Measurements from ENCODE around the gene ARF5. TPM values are rescaled to one million over a fixed set of nuclear protein-coding genes. Genes with fewer than 3 reads are reported as not detected.

The ARF5 gene
- total RNA-seq, 2 experiments from 2014 or later, result 87.0 TPM

DNA sequence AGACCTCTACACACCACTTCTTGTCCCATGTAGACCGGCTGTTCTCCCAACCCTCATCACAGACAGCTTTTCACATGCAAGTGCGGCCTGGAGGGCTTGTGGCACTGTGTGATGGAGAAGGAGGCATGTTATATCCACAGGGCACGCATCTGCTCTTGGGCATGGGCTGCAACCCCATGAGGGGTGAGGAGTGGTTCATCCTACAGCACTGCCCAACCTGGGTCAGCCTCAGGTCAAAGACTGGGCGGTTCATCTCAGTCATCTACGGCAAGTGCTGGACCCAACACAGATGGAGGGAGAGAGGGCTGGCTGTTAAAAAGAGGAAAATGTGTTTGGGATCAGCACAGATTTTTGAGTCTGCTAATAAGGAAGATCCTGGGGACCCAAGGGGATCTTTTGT is 7.5 kb downstream of the ARF5 start:
- intact Hi-C loops (cut with DNase I, micrococcal nuclease), result no loop called here
- no peaks in the 10 kb centered on the region for H3K27me3 ChIP-seq (ENCODE audit: control insufficient read depth in 1 of 2, insufficient read depth in 2 of 2, low read length in 2 of 2)
- H3K9me3 ChIP-seq (ENCODE audit: control insufficient read depth in 1 of 2, insufficient read depth in 1 of 2, low read length in 2 of 2), result no peaks in the 10 kb centered on the region
- CTCF ChIA-PET, result no interaction called here
- H3K27ac ChIP-seq (ENCODE audit: low read depth in 1 of 2, low read length in 2 of 2), result no peak overlapping the region
- no peak overlapping the region for H3K4me3 ChIP-seq (ENCODE audit: low read length)
- H3K4me3 Mint-ChIP-seq, result no peak overlapping the region
- TF ChIP-seq, protein P1, sequence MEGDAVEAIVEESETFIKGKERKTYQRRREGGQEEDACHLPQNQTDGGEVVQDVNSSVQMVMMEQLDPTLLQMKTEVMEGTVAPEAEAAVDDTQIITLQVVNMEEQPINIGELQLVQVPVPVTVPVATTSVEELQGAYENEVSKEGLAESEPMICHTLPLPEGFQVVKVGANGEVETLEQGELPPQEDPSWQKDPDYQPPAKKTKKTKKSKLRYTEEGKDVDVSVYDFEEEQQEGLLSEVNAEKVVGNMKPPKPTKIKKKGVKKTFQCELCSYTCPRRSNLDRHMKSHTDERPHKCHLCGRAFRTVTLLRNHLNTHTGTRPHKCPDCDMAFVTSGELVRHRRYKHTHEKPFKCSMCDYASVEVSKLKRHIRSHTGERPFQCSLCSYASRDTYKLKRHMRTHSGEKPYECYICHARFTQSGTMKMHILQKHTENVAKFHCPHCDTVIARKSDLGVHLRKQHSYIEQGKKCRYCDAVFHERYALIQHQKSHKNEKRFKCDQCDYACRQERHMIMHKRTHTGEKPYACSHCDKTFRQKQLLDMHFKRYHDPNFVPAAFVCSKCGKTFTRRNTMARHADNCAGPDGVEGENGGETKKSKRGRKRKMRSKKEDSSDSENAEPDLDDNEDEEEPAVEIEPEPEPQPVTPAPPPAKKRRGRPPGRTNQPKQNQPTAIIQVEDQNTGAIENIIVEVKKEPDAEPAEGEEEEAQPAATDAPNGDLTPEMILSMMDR (IDR thresholded peaks at IDR 0.05), result no peak
- DNase-seq, result no peak
- H3K4me1 ChIP-seq (ENCODE audit: insufficient read depth, low read length), result no peaks in the 10 kb centered on the region
- no peaks in the 10 kb centered on the region for H3K27me3 Mint-ChIP-seq
- ATAC-seq (ENCODE audit: poor library complexity), result no peak
- H3K36me3 ChIP-seq (ENCODE audit: insufficient read depth, low read length), result peaks cover 12% of the 10 kb centered on the region
- POLR2A ChIA-PET, result no interaction called here
- no peaks in the 10 kb centered on the region for H3K4me1 Mint-ChIP-seq (ENCODE audit: low read depth)
- H3K27ac Mint-ChIP-seq, result no peak overlapping the region
- peaks cover 20% of the 10 kb centered on the region for H3K36me3 Mint-ChIP-seq (ENCODE audit: low read depth)
- no peaks in the 10 kb centered on the region for H3K9me3 Mint-ChIP-seq

DNA sequence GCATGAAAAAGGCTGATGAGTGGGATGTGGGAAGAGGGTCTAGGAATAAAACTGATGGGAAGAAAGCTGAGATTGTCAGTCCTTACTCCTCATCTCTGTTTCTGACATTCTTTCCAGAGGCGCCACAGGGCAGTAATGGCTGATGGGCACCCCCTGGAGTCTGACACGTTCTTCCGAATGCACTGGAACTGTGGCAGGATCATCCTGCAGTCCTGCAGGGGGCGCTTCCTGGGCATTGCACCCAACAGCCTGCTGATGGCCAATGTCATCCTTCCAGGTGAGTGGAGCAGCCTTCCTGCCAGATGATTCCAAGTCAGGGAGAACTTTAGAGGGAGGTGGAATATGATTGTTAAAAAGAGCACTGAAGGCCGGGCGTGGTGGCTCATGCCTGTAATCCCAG is 10.1 kb downstream of the ARF5 start:
- Histone ChIP-seq H3K27me3 (ENCODE audit: control insufficient read depth in 1 of 2, insufficient read depth in 2 of 2, low read length in 2 of 2) (no peaks in the 10 kb centered on the region), H3K4me3 (ENCODE audit: low read length) (no peak overlapping the region), H3K9me3 (ENCODE audit: control insufficient read depth in 1 of 2, insufficient read depth in 1 of 2, low read length in 2 of 2) (no peaks in the 10 kb centered on the region), H3K36me3 (ENCODE audit: insufficient read depth, low read length) (no peaks in the 10 kb centered on the region), H3K27ac (ENCODE audit: low read depth in 1 of 2, low read length in 2 of 2) (no peak overlapping the region), H3K4me1 (ENCODE audit: insufficient read depth, low read length) (no peaks in the 10 kb centered on the region)
- H3K9me3 Mint-ChIP-seq, result no peaks in the 10 kb centered on the region
- no peaks in the 10 kb centered on the region for H3K36me3 Mint-ChIP-seq (ENCODE audit: low read depth)
- no peaks in the 10 kb centered on the region for H3K4me1 Mint-ChIP-seq (ENCODE audit: low read depth)
- ATAC-seq (ENCODE audit: poor library complexity) (no peak), DNase-seq (peak in 1 of 14 experiments; percentile 13)
- CTCF ChIA-PET, result no interaction called here
- no peaks in the 10 kb centered on the region for H3K27me3 Mint-ChIP-seq
- no peak overlapping the region for H3K27ac Mint-ChIP-seq
- no peak overlapping the region for H3K4me3 Mint-ChIP-seq
- POLR2A ChIA-PET, result no interaction called here
- intact Hi-C loops (cut with DNase I, micrococcal nuclease), result no loop called here
- TF ChIP-seq, protein P1 (IDR thresholded peaks at IDR 0.05), result no peak

DNA sequence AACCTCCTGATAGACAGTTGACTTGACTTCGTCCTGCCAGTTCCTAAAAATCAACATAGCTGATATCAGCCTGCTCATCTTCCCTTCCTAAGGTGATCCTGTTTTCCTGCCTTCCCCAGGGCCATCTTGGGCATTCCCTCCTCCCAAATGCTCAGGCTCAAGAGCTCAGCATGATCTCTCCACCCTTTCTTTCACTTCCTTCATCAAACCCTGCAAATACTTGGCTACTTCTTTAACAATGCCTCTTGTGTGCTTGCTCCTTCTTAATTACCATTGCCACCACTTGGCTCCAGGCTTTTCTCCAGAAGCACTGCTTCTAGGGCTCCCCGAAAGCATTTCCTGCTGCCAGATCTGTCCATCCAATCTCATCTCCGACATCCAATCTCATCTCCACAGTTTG is 12.7 kb downstream of the ARF5 start:
- ChIA-PET CTCF (no interaction called here), POLR2A (no interaction called here)
- Mint-ChIP-seq H3K4me3 (no peak overlapping the region), H3K36me3 (ENCODE audit: low read depth) (no peaks in the 10 kb centered on the region), H3K4me1 (ENCODE audit: low read depth) (no peaks in the 10 kb centered on the region), H3K9me3 (no peaks in the 10 kb centered on the region), H3K27me3 (no peaks in the 10 kb centered on the region), H3K27ac (no peak overlapping the region)
- no peaks in the 10 kb centered on the region for H3K4me1 ChIP-seq (ENCODE audit: insufficient read depth, low read length)
- no peaks in the 10 kb centered on the region for H3K9me3 ChIP-seq (ENCODE audit: control insufficient read depth in 1 of 2, insufficient read depth in 1 of 2, low read length in 2 of 2)
- H3K4me3 ChIP-seq (ENCODE audit: low read length), result no peak overlapping the region
- DNase-seq, result no peak
- no peaks in the 10 kb centered on the region for H3K27me3 ChIP-seq (ENCODE audit: control insufficient read depth in 1 of 2, insufficient read depth in 2 of 2, low read length in 2 of 2)
- no peak for ATAC-seq (ENCODE audit: poor library complexity)
- TF ChIP-seq, protein P1 (IDR thresholded peaks at IDR 0.05), result no peak
- H3K27ac ChIP-seq (ENCODE audit: low read depth in 1 of 2, low read length in 2 of 2), result no peak overlapping the region
- intact Hi-C loops (cut with DNase I, micrococcal nuclease), result no loop called here
- H3K36me3 ChIP-seq (ENCODE audit: insufficient read depth, low read length), result no peaks in the 10 kb centered on the region

Data from CD4-positive, alpha-beta T cell (primary cell).